ENCODE data around the gene SSRP1.

Gene SSRP1

GRCh38 chr11:57335343-57336110 lies at the start of gene SSRP1:
Gene SSRP1 (minus strand): TSS chr11:57335892. CDS start chr11:57335121, 771 bp downstream.
- Histone ChIP-seq H3K36me3 (ENCODE audit: insufficient read depth, low read length) (peaks cover 42% of the 10 kb centered on the region), H3K4me3 (peak within 1 kb of the TSS; percentile 78), H3K9me3 (ENCODE audit: low read depth, low read length) (no peaks in the 10 kb centered on the region), H3K27ac (peak within 1 kb of the TSS; percentile 73; the same call in 1 of the 2 replicates), H3K9ac (ENCODE audit: insufficient read length) (peak within 1 kb of the TSS; percentile 96)
- peak; percentile 45 for DNase-seq (ENCODE audit: low read depth, low spot score)
- TF ChIP-seq POLR2AphosphoS5 (IDR thresholded peaks at IDR 0.05; ENCODE audit: borderline replicate concordance, low read depth, low read length) (peak; percentile 89), FOXP2 (optimal IDR thresholded peaks at IDR 0.05; ENCODE audit: control extremely low read depth, extremely low read length, insufficient read depth) (peak; percentile 93), EZH2 (IDR thresholded peaks at IDR 0.05) (no peak)

- Histone ChIP-seq H3K9me3 (ENCODE audit: low read depth, low read length) (no peaks in the 10 kb centered on the region), H3K9ac (ENCODE audit: insufficient read length) (no peak within 1 kb of the TSS), H3K4me3 (no peak within 1 kb of the TSS), H3K36me3 (ENCODE audit: insufficient read depth, low read length) (no peaks in the 10 kb centered on the region), H3K27ac (no peak within 1 kb of the TSS)
- DNase-seq (ENCODE audit: low read depth, low spot score), result no peak
- TF ChIP-seq POLR2AphosphoS5 (IDR thresholded peaks at IDR 0.05; ENCODE audit: borderline replicate concordance, low read depth, low read length), result no peak
- no peak for TF ChIP-seq EZH2 (IDR thresholded peaks at IDR 0.05)
- no peak for TF ChIP-seq FOXP2 (optimal IDR thresholded peaks at IDR 0.05; ENCODE audit: control extremely low read depth, extremely low read length, insufficient read depth)
These were observed 45.3 kb upstream of the SSRP1 start, which contains the start of gene PRG3 for GRCh38 chr11:57380975-57381374. Gene PRG3 (minus strand): TSS chr11:57381150. CDS start chr11:57380708, 442 bp downstream.

- Histone ChIP-seq H3K36me3 (ENCODE audit: insufficient read depth, low read length) (no peaks in the 10 kb centered on the region), H3K27ac (no peak overlapping the region), H3K4me3 (no peak overlapping the region), H3K9ac (ENCODE audit: insufficient read length) (no peak overlapping the region), H3K9me3 (ENCODE audit: low read depth, low read length) (no peaks in the 10 kb centered on the region)
- TF ChIP-seq FOXP2 (optimal IDR thresholded peaks at IDR 0.05; ENCODE audit: control extremely low read depth, extremely low read length, insufficient read depth) (no peak), POLR2AphosphoS5 (IDR thresholded peaks at IDR 0.05; ENCODE audit: borderline replicate concordance, low read depth, low read length) (no peak), EZH2 (IDR thresholded peaks at IDR 0.05) (no peak)
- no peak for DNase-seq (ENCODE audit: low read depth, low spot score)
These were observed 44.0 kb upstream of the SSRP1 start for GRCh38 chr11:57379732-57380131.

GRCh38 chr11:57378186-57378585 lies 42.5 kb upstream of the SSRP1 start:
- Histone ChIP-seq H3K4me3 (no peak overlapping the region), H3K36me3 (ENCODE audit: insufficient read depth, low read length) (no peaks in the 10 kb centered on the region), H3K27ac (no peak overlapping the region), H3K9ac (ENCODE audit: insufficient read length) (no peak overlapping the region), H3K9me3 (ENCODE audit: low read depth, low read length) (no peaks in the 10 kb centered on the region)
- TF ChIP-seq FOXP2 (optimal IDR thresholded peaks at IDR 0.05; ENCODE audit: control extremely low read depth, extremely low read length, insufficient read depth) (no peak), POLR2AphosphoS5 (IDR thresholded peaks at IDR 0.05; ENCODE audit: borderline replicate concordance, low read depth, low read length) (no peak), EZH2 (IDR thresholded peaks at IDR 0.05) (no peak)
- DNase-seq (ENCODE audit: low read depth, low spot score), result no peak

- no peak for DNase-seq (ENCODE audit: low read depth, low spot score)
- H3K36me3 ChIP-seq (ENCODE audit: insufficient read depth, low read length), result no peaks in the 10 kb centered on the region
- H3K4me3 ChIP-seq, result no peak overlapping the region
- no peak for TF ChIP-seq POLR2AphosphoS5 (IDR thresholded peaks at IDR 0.05; ENCODE audit: borderline replicate concordance, low read depth, low read length)
- H3K9ac ChIP-seq (ENCODE audit: insufficient read length), result no peak overlapping the region
- no peak overlapping the region for H3K27ac ChIP-seq
- H3K9me3 ChIP-seq (ENCODE audit: low read depth, low read length), result no peaks in the 10 kb centered on the region
These were observed 41.4 kb upstream of the SSRP1 start for GRCh38 chr11:57377107-57377506.

- Histone ChIP-seq H3K4me3 (no peak overlapping the region), H3K9ac (ENCODE audit: insufficient read length) (no peak overlapping the region), H3K27ac (no peak overlapping the region), H3K9me3 (ENCODE audit: low read depth, low read length) (no peaks in the 10 kb centered on the region), H3K36me3 (ENCODE audit: insufficient read depth, low read length) (no peaks in the 10 kb centered on the region)
- no peak for DNase-seq (ENCODE audit: low read depth, low spot score)
- TF ChIP-seq FOXP2 (optimal IDR thresholded peaks at IDR 0.05; ENCODE audit: control extremely low read depth, extremely low read length, insufficient read depth), result no peak
- no peak for TF ChIP-seq EZH2 (IDR thresholded peaks at IDR 0.05)
- no peak for TF ChIP-seq POLR2AphosphoS5 (IDR thresholded peaks at IDR 0.05; ENCODE audit: borderline replicate concordance, low read depth, low read length)
These were observed 40.7 kb upstream of the SSRP1 start for GRCh38 chr11:57376095-57377090.

- Histone ChIP-seq H3K9ac (ENCODE audit: insufficient read length) (no peak overlapping the region), H3K4me3 (no peak overlapping the region)
These were observed 39.8 kb upstream of the SSRP1 start for GRCh38 chr11:57375490-57375889.

GRCh38 chr11:57374966-57375365 lies 39.3 kb upstream of the SSRP1 start:
- no peaks in the 10 kb centered on the region for H3K36me3 ChIP-seq (ENCODE audit: insufficient read depth, low read length)
- no peak overlapping the region for H3K9ac ChIP-seq (ENCODE audit: insufficient read length)
- H3K4me3 ChIP-seq, result no peak overlapping the region
- TF ChIP-seq POLR2AphosphoS5 (IDR thresholded peaks at IDR 0.05; ENCODE audit: borderline replicate concordance, low read depth, low read length) (no peak), EZH2 (IDR thresholded peaks at IDR 0.05) (no peak), FOXP2 (optimal IDR thresholded peaks at IDR 0.05; ENCODE audit: control extremely low read depth, extremely low read length, insufficient read depth) (no peak)
- H3K9me3 ChIP-seq (ENCODE audit: low read depth, low read length), result no peaks in the 10 kb centered on the region
- no peak for DNase-seq (ENCODE audit: low read depth, low spot score)
- H3K27ac ChIP-seq, result no peak overlapping the region

More at GRCh38 chr11:57375490-57375889, 39.8 kb upstream of the SSRP1 start:
- Histone ChIP-seq H3K36me3 (ENCODE audit: insufficient read depth, low read length) (no peaks in the 10 kb centered on the region), H3K9me3 (ENCODE audit: low read depth, low read length) (no peaks in the 10 kb centered on the region), H3K27ac (no peak overlapping the region)
- DNase-seq (ENCODE audit: low read depth, low spot score), result no peak
- no peak for TF ChIP-seq POLR2AphosphoS5 (IDR thresholded peaks at IDR 0.05; ENCODE audit: borderline replicate concordance, low read depth, low read length)
- no peak for TF ChIP-seq FOXP2 (optimal IDR thresholded peaks at IDR 0.05; ENCODE audit: control extremely low read depth, extremely low read length, insufficient read depth)
- no peak for TF ChIP-seq EZH2 (IDR thresholded peaks at IDR 0.05)

Data from SK-N-MC (cell line).